NCI-H526 (cell line): ENCODE results near the gene NDUFA7.
A peak's percentile ranks its signal among the peaks of the same experiment; 100 is the strongest.
"Not testable (repeated sequence)": the region's sequence is repeated elsewhere in the genome, so short reads cannot be mapped to it uniquely, and the experiment has no call there.

ENCODE experiments used
- DNase-seq, 2 experiments: peaks; one replicate each; lab custom pipeline; 2025; lab: John Stamatoyannopoulos, UW

Gene NDUFA7

DNA sequence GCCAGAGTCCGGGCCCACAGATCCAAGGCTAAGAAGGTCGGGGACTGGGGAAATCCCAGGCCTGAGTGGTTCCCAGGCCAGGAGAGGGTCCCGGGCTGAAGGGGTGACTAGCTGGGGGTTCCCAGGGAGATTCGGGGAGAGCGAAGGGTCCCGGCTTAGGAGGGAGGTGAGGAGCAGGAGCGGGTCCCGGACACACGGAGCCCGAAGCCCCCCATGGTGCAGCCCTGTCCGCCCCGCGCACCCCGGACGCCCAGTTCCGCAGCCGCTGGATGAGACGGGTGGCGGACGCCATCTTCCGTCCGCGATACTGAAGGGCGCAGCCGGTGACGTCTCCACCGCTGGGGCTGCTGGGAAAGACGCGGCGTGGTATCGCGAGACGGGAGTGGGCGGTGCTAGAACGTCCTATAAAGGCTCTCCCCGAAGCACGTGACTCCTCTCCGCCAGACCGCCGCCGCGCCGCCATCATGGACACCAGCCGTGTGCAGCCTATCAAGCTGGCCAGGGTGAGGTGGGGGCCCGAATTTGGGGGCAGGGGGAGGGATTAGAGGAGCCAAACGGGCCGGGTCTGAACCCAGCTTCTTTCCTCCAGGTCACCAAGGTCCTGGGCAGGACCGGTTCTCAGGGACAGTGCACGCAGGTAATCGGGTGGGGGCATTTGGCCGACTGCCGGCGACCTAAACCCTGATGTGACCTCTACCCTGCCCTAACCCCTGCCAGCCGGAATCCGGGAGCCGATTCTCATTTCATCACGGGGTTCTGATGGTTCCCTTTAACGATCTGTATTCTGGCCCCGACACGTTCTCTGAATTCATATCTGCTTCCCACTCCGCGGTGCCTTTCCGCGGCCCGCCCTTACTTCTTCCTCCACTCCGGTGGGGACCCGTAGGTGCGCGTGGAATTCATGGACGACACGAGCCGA is at the start of gene NDUFA7, which contains the start of gene RPS28:
TSS of gene NDUFA7 (minus strand) at position 309 of the 919 bp plus-strand sequence. CDS start at position 292, 17 bp downstream.
TSS of gene RPS28 (plus strand) at position 430 of the 919 bp plus-strand sequence. CDS start at position 465, 35 bp downstream.
- peak; percentile 87 to 96 for DNase-seq

DNA sequence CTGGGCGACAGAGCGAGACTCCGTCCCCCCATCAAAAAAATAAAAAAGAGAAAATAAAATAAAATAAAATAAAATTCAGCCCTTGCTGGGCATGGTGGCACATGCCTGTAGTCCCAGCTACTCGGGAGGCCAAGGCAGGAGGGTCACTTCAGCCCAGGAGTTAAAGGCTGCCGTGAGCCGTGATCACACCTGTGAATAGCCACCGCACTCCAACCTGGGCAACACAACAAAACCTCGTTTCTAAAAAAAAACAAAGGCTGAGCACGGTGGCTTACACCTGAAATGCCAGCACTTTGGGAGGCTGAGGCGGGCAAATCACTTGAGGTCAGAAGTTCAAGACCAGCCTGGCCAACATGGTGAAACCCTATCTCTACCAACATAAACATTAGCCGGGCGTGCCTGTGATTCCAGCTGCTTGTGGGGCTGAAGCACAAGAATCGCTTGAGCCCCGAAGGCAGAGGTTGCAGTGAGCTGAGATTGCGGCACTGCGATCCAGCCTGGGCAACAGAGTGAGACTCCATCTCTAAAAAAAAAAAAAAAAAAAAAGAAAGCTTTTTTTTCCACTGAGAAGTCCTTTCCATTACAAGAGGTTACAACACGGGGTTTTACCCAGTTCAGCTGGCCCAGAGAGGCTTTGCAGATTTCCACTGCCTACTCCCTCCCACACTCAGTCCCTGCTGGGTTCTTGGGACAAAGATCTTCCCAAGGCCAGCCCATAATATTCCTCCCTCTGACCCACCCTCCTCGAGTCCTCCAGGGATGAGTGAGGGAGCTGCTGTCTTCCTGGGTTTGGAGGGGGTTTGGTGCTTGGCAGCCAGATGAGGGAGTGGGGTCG is 49.2 kb upstream of the NDUFA7 start:
- no peak for DNase-seq

DNA sequence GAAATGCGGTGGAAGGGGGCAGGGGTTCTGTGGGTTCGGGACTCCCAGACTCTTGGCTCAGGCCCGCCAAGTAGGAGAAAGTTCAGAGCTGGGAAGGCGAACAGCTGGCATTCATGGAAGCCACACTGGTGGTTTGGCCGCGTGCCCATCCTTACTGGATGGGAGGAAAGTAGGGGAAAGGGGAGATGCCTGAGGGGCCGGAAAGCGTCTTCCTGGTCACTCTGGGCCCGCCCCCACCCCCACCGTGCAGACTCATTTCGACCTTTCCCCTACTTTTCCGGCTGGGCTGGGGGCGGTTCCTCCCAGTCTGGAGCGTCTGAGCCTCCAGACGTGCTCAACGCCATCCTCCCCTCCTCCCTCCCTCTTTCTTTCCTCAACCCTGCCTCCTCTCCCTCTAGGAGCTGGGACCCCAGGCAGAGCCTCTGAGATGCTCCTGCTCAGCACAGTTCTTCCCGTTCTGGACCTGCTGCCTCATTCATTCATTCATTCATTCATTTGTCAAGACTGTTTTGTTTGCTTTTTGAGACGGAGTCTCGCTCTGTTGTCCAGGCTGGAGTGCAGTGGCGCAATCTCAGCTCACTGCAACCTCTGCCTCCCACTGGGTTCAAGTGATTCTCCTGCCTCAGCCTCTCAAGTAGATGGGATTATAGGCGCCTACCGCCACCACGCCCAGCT is 46.3 kb upstream of the NDUFA7 start:
- peak in 1 of 2 experiments; percentile 19 for DNase-seq

DNA sequence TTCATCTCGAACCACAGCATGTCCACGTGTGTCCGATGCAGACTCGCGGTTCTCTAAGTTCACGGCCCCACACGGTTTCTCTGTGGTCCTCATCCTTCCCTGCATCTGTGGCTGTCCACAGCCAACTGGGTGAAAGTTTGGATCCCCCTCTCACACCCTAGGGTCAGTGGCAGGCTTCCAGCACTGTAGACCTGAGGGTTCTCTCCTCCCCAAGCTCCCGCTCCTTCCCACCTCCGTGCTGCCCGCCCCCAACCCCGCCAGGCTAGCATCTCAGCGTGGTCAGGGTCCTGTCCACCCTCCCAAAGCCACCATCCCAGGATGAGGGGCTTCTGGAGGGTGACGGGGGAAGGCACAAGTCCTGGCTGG is 45.8 kb upstream of the NDUFA7 start:
- no peak for DNase-seq

DNA sequence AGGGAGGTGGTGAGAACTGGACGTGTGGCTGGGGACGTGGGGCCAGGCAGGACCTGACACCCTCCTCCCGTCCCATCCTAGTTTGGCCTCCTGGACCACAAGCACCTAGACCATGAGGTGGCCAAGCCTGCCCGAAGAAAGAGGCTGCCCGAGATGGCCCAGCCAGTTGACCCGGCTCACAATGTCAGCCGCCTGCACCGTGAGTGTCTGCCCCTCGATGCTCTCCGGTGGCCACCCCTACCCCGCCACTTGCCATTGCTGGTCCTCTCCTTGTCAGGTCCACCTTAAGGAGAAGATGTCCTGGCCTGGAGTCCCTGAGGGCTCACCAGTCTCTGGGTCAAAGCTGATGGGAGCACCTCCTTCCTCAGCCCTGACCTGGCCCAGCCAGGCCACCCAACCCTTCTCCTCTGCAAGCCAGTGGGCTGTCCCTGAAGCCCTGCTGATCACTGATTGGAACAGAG is 45.0 kb upstream of the NDUFA7 start:
- no peak for DNase-seq

DNA sequence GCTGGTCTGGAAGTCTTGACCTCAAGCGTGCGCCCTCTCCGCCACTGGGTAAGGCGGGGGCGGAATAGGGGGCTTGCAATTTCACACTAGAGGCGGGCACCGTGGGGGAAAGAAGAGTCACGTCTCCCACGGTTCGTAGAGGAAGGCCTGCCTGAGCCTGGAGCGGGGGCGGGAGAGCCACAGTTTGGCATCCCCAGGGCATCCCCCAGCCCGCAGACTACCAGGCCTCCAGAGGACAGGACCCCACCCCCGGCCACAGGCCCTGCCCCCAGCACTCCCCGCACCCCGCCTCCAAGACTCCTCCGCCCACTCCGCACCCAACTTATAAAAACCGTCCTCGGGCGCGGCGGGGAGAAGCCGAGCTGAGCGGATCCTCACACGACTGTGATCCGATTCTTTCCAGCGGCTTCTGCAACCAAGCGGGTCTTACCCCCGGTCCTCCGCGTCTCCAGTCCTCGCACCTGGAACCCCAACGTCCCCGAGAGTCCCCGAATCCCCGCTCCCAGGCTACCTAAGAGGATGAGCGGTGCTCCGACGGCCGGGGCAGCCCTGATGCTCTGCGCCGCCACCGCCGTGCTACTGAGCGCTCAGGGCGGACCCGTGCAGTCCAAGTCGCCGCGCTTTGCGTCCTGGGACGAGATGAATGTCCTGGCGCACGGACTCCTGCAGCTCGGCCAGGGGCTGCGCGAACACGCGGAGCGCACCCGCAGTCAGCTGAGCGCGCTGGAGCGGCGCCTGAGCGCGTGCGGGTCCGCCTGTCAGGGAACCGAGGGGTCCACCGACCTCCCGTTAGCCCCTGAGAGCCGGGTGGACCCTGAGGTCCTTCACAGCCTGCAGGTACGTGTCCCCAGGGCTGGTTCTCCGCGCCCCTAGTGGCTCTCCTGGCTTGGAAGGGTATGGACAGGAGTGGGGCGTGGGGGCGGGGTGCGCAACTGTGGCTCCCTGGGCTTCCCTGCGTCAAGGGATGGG is 42.9 kb upstream of the NDUFA7 start, which contains the start of gene ANGPTL4:
TSS of gene ANGPTL4 (plus strand) at position 353 of the 969 bp plus-strand sequence. CDS start at position 520, 167 bp downstream.
- DNase-seq, result peak in 1 of 2 experiments; percentile 38

DNA sequence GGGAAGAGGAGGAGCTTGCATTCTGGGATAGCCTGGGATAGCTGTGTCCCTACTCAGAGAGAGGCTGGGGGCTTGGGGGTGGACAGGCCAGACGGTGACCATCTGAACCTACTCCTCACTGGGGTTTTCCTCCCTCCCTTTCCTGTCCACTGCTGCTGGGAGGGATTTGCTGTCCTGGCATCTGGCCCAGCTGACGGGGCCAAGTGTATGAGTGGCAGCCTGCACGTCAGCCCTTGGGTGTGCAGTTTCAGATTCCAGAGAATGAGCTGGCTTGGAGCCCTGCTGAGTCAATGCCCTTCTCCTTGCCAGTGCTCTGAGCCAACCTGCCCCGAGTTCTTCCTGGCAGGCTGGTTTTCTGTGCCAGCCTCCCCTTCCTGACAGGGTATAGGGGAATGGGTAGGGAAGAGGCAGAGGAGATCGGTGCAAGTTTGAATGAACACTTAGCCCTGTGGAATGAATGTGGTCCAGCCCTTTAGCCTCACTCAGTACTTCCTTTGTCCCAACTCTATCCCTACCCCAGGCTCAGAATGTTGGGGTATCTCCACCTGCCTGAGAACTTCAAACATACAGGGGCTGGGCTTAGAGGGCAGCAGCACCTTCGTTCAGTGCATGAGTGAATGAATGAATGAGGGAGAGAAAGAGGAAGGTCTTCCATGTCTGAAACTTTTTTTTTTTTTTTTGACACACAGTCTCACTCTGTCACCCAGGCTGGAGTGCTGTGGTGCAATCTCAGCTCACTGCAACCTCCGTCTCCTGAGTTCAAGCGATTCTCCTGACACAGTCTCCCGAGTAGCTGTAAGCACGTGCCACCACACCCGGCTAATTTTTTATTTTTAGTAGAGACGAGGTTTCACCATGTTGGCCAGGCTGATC is 41.0 kb upstream of the NDUFA7 start:
- DNase-seq, result no peak

DNA sequence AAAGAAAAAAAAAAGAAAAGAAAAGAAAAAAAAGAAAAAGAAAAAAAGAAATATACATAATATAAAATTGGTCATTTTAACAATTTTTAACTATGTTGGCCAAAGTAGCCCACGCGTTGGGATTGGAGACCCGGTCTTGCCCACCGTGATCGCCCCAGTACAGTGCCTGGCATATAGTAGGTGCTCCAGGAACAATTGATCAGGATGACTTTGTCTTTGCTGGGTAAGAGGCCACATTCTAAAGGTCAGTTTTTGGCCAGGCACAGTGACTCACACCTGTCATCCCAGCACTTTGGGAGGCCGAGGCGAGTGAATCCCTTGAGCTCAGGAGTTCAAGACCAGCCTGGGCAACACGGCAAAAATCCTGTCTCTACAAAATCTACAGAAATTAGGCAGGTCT is 39.0 kb upstream of the NDUFA7 start:
- no peak for DNase-seq

DNA sequence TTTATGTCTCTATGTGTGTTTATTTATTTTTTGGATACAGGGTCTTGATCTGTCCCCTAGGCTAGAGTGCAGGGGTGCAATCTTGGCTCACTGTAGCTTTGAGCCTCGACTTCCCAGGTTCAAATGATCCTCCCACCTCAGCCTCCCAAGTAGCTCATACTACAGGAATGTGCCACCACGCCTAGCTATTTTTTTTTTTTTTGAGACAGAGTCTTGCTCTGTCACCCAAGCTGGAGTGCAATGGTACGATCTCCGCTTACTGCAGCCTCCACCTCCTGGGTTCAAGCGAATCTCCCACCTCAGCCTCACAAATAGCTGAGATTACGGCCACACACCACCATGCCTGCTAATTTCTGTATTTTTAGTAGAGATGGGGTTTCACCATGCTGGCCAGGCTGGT is 37.8 kb upstream of the NDUFA7 start:
- no peak for DNase-seq

DNA sequence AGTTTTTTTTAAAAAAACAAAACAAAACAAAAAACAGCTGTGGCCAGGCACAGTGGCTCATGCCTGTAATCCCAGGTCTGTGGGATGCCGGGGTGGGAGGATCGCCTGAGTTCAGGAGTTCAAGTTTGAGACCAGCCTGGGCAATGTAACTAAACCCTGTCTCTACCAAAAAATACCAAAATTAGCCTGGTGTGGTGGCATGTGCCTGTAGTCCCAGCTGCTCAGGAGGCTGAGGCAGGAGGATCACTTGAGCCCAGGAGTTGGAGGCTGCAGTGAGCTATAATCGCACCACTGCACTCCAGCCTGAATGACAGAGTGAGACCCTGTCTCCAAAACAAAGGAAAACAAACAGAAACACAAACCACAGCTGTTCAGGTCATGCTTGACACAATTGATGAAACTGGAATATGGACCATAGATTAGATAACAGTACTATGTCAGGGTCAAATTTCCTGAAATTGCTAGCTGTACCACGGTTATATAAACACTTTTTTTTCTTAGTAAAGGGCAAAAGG is 35.9 kb upstream of the NDUFA7 start:
- no peak for DNase-seq

DNA sequence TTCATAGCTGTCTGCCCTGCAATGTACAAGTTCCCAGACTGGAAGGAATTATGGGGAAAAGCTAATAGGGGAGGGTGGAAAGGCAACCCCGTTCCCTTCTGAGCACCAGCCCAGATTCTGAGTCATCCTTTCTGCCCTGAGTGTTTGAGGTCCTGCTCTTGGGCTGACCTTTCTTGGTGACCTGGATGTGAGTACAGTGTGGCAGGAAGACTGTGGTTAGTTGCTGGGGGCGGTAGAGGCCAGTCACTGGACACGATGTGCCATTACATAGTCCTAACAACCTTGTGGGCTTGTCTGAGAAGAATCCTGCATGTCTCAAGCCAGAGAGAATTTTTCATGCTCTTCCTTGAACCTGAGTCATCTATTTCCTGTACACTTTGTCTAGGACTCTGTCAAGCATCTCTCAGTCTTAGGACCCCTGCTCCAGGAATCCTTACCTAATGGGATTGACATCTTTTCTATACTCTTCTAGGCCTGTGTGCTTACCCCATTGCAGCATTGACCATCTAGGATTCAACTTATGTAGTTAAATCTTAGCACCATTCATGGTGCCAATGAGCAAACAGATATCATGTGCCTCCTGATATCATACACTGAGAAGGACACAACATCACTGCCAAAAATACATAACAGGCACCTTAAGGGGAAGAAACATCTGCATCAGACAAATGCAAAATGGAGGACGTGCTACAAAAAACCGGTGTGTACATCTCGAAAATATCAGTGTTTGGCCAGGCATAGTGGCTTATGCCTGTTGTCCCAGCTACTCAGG is 34.6 kb upstream of the NDUFA7 start:
- DNase-seq, result no peak

DNA sequence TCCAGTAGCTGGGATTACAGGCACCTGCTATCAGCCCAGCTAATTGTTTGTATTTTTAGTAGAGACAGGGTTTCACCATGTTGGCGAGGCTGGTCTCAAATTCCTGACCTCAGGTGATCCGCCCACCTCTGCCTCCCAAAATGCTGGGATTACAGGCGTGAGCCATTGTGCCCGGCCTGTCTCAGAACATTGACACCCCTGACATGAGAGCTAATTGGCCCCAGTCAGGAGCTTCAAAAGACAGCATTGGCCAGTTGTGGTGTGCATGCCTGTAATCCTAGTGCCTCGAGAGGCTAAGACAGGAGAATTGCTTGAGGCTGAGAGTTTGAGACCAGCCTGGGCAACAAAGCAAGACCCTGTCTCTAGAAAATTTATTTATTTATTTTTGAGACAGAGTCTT is 31.7 kb upstream of the NDUFA7 start:
- DNase-seq, result not testable (repeated sequence)

DNA sequence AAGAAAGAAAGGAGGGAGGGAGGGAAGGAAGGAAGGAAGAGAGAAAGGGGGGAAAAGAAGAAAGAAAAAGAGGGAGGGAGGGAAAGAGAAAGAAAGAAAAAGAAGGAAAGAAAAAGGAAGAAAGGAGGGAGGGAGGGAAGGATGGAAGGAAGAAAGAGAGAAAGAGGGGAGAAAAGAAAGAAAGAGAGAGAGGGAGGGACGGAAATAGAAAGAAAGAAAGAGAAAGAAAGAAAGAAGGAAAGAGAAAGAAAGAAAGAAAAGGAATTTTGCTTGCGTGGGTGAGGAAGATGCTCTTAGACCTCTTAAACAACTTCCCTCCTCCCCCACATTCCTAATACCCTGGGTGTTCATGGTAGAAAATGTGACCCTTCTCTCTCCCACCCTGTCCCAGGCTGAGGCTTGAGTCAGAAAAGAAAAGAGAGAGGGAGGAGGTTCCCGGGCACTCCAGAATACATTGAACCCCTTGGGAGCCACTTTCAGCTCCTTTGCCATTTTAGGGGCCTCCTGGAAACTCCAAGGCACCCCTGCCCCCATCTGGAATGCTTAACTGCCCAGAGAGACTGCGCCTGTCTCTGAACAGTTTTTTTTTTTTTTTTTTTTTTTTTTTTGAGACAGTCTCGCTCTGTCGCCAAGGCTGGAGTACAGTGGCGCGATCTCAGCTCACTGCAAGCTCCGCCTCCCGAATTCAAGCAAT is 31.1 kb upstream of the NDUFA7 start:
- no peak for DNase-seq

DNA sequence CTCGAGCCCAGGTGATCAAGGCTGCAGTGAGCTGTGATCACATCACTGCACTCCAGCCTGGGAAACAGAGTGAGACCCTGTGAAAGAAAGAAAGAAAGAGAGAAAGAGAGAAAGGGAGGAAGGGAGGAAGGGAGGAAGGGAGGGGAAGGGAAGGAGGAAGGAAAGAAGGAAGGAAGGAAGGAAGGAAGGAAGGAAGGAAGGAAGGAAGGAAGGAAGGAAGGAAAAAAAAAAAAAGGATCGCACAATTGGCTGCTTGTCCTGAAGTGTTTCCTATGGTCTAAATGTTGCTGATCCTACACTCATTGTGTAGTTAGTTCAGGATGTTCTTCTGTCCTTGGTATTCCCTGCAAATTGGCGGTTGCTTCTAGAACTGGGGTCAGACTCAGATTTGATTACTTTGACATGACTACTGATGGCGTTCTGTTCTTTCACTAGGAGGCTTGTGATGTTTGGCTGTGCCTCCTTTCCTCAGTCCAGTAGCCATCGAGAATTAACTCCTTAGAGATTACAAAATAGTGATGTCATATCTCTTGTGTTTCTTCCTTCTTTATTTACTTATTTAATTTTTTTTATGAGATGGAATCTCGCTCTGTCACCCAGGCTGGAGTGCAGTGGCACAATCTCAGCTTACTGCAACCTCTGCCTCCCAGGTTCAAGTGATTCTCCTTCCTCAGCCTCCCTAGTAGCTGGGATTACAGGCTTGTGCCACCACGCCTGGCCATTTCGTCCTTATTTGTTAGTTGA is 28.6 kb upstream of the NDUFA7 start:
- not testable (repeated sequence) for DNase-seq

DNA sequence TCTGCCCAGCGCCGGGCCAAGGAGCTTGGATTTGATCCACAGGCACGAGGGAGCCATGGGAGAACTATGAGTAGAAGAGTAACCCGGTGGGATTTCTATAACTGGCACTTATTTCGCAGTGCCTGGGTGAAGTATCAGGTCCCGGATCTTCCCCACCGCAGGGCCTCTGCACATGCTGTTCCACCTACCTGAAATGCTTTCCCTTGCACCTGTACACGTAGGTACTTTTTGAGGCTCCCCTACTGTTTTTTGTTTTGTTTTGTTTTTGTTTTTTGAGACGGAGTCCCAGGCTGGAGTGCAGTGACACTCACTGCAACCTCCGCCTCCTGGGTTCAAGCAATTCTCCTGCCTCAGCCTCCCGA is 22.3 kb upstream of the NDUFA7 start:
- no peak for DNase-seq

DNA sequence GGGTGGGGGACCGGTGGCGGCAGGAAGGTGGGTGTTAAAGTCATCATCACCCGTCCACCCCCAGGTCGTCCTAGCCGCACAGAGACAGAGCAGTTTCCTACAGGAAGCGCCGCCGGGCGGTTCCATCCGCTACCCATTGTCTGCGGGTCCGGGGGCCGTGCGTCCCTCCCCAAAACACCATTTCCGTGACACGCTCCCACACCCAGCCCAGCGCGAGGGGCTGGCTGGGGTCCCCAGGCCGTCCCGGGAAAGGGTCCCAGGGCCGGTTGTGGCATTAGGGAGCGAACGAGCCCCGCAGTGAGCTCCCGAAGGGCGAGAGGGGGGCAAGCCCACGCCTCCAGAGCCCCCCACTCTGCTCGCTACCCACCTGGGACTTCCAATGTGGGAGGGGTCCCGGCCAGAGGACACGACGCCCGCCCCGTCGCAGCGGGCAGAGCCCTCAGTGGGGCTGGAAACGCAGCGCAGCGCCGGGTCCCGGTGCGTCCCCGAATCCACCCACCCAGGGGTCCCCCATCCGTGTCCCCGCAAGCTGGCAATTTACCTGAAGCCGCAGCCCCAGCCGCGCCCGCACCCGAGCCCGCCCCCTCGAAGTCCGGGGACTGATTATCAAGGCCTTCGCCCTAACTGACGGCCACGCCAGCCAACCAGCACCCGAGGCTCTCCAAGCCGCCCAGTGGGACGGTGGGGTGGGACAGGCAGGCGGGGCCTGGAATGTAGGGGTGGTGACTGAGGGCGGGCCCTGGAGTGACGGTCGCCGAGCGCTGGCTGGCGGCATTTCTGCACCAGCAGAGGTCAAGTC is 21.7 kb upstream of the NDUFA7 start, which contains the start of gene KANK3:
TSS of gene KANK3 (minus strand) at position 579 of the 799 bp plus-strand sequence. CDS start 5,434 bp downstream, outside the sequence.
- peak; percentile 69 to 91 for DNase-seq
